Activated CD4-positive, CD25-positive, alpha-beta regulatory T cell treated with anti-CD3 and anti-CD28 coated beads, Interleukin-2, amount 50 U/mL, for 16 hours (primary cell): Measurements from ENCODE around the gene CDH16.
"Not testable (repeated sequence)": the region's sequence is repeated elsewhere in the genome, so short reads cannot be mapped to it uniquely, and the experiment has no call there.

Experiments used
- DNase-seq: peaks from one replicate; pipeline ENCODE4 v3.0.0-alpha.2; 2020; ENCODE audit warnings: low read depth, low spot score

Gene CDH16

GRCh38 chr16:66918803-66919568 is at the start of gene CDH16:
Gene CDH16 (minus strand): TSS chr16:66918885. CDS start chr16:66918065, 820 bp downstream.
- no peak for DNase-seq

- no peak for DNase-seq
Measured at GRCh38 chr16:66964049-66964448, 45.4 kb upstream of the CDH16 start.

- DNase-seq: no peak
Measured at GRCh38 chr16:66961914-66962313, 43.2 kb upstream of the CDH16 start.

- no peak for DNase-seq
Measured at GRCh38 chr16:66961065-66961744, 42.5 kb upstream of the CDH16 start, which contains the start of gene CES3. Gene CES3 (plus strand): TSS chr16:66961266. CDS start chr16:66961308, 42 bp downstream.

- no peak for DNase-seq
Measured at GRCh38 chr16:66960270-66960669, 41.6 kb upstream of the CDH16 start.

GRCh38 chr16:66959704-66960161 is 41.0 kb upstream of the CDH16 start:
- DNase-seq: no peak

GRCh38 chr16:66958857-66959703 is 40.4 kb upstream of the CDH16 start:
- no peak for DNase-seq

- DNase-seq: not testable (repeated sequence)
Measured at GRCh38 chr16:66956154-66956457, 37.4 kb upstream of the CDH16 start.

GRCh38 chr16:66955363-66956153 is 36.9 kb upstream of the CDH16 start:
- DNase-seq: not testable (repeated sequence)

GRCh38 chr16:66954097-66954659 is 35.5 kb upstream of the CDH16 start:
- DNase-seq: peak; percentile 66

- no peak for DNase-seq
Measured at GRCh38 chr16:66953462-66954096, 34.9 kb upstream of the CDH16 start.

- DNase-seq: no peak
Measured at GRCh38 chr16:66952430-66953110, 33.9 kb upstream of the CDH16 start.

- DNase-seq: no peak
Measured at GRCh38 chr16:66950971-66951790, 32.5 kb upstream of the CDH16 start.

GRCh38 chr16:66950437-66950836 is 31.8 kb upstream of the CDH16 start:
- DNase-seq: no peak

GRCh38 chr16:66949472-66949871 is 30.8 kb upstream of the CDH16 start:
- DNase-seq: no peak

GRCh38 chr16:66948837-66949225 is 30.1 kb upstream of the CDH16 start:
- DNase-seq: no peak

GRCh38 chr16:66948134-66948836 is 29.6 kb upstream of the CDH16 start:
- DNase-seq: no peak

- DNase-seq: peak; percentile 74
Measured at GRCh38 chr16:66947302-66948065, 28.8 kb upstream of the CDH16 start.
